ENCODE data around the gene MAD1L1.

DNA sequence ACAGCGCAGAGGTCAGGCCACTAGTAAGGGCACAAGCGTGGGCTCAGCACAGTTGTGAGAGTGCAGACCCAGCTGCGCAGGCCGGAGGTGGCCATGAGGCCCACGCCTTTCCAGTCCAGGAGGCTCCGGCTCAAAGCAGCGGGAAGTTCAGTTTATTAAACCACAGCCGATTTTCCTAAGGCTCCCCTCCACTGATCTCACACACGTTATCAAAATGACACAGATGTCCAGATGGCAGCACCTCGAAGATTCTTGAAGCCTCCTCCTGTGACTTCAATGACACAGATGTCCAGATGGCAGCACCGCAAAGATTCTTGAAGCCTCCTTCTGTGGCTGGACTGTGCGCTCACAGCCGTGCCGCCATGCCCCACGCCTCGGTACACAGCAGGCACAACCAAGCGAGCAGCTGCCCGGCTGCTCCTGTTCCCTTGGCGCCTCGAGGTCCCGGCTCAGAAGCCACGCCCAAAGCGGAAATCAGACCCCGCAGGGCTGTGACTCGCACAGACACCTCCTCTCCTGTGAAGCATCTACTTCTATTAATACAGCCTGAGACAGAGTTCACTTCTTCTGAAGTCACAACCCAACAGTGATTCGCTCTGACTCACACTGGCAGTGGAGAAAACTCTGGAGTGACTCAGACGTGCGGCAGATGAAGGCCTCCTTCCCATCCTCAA is 122.7 kb downstream of the MAD1L1 start:
- TF ChIP-seq CTCF (conservative IDR thresholded peaks at IDR 0.05) (no peak), EZH2 (IDR thresholded peaks at IDR 0.05; ENCODE audit: low read depth) (no peak)

Measured in PC-9 (cell line).